Bronchial epithelial cell (primary cell): ENCODE measurements around the gene EPSTI1. TPM values are rescaled to one million over a fixed set of nuclear protein-coding genes. Genes with fewer than 3 reads are reported as not detected.
A peak's percentile ranks its signal among the peaks of the same experiment; 100 is the strongest.
"Not testable (repeated sequence)": the region's sequence is repeated elsewhere in the genome, so short reads cannot be mapped to it uniquely, and the experiment has no call there.

Experiments used
- DNase-seq: peaks from one replicate; pipeline ENCODE4 v3.0.0-alpha.2; 2010; ENCODE audit warnings: low read depth
- FAIRE-seq: peaks from 2 replicates; lab custom pipeline; 2011; peaks lifted over from hg19 to GRCh38; lab: Jason Lieb, UNC
- H3K27me3 ChIP-seq: 2 replicates; pipeline ENCODE4 v1.5.1; 2011; ENCODE audit warnings: low read length; ENCODE audit not compliant: control insufficient read depth, insufficient read depth
- H3K36me3 ChIP-seq: 2 replicates; pipeline ENCODE4 v1.5.1; 2011; ENCODE audit warnings: low read length; ENCODE audit not compliant: control insufficient read depth, insufficient read depth
- H3K4me3 ChIP-seq: 2 replicates; pipeline ENCODE4 v1.5.1; 2011; ENCODE audit warnings: mild to moderate bottlenecking, low read depth, low read length, control low read depth
- CTCF ChIP-seq: IDR thresholded peaks from 2 replicates; pipeline ENCODE4 v1.5.1; 2011; ENCODE audit warnings: mild to moderate bottlenecking, moderate library complexity, low read length, control low read depth, inconsistent platforms; ENCODE audit not compliant: insufficient read depth, severe bottlenecking
- total RNA-seq: library from RNA; depleted of rRNA; stranded (reverse); fragments of >200 nt; gene quantifications from 2 replicates; pipeline ENCODE4 v1.2.1, GENCODE V29; 2014

Gene EPSTI1
- total RNA-seq: 0.53 and 1.2 TPM in 2 replicates

GRCh38 chr13:42991898-42992763 is at the start of gene EPSTI1:
TSS of gene EPSTI1 (minus strand) at chr13:42992241. CDS start at chr13:42992165, 76 bp downstream.
- no peaks in the 10 kb centered on the region for H3K27me3 ChIP-seq
- no peaks in the 10 kb centered on the region for H3K36me3 ChIP-seq
- DNase-seq (peak; percentile 50), FAIRE-seq (no peak)
- peak within 1 kb of the TSS; percentile 44 for H3K4me3 ChIP-seq
- no peak for TF ChIP-seq CTCF

GRCh38 chr13:43041369-43041921 is 49.4 kb upstream of the EPSTI1 start:
- DNase-seq: no peak
- Histone ChIP-seq H3K36me3 (no peaks in the 10 kb centered on the region), H3K27me3 (no peaks in the 10 kb centered on the region), H3K4me3 (no peak overlapping the region)
- FAIRE-seq: no peak
- TF ChIP-seq CTCF: no peak

GRCh38 chr13:43040581-43041368 is 48.7 kb upstream of the EPSTI1 start:
- not testable (repeated sequence) for H3K36me3 ChIP-seq, DNase-seq, H3K27me3 ChIP-seq, H3K4me3 ChIP-seq, FAIRE-seq

GRCh38 chr13:43039966-43040365 is 47.9 kb upstream of the EPSTI1 start:
- TF ChIP-seq CTCF: no peak
- H3K27me3 ChIP-seq: no peaks in the 10 kb centered on the region
- no peaks in the 10 kb centered on the region for H3K36me3 ChIP-seq
- no peak overlapping the region for H3K4me3 ChIP-seq
- DNase-seq (no peak), FAIRE-seq (no peak)

- DNase-seq (no peak), FAIRE-seq (no peak)
- no peaks in the 10 kb centered on the region for H3K36me3 ChIP-seq
- no peak overlapping the region for H3K4me3 ChIP-seq
- no peaks in the 10 kb centered on the region for H3K27me3 ChIP-seq
- TF ChIP-seq CTCF: no peak
Observed at GRCh38 chr13:43036351-43037250, 44.6 kb upstream of the EPSTI1 start.
